Type B pancreatic cell (in vitro differentiated cells): ENCODE measurements around the gene COX20. TPM values are rescaled to one million over a fixed set of nuclear protein-coding genes. Genes with fewer than 3 reads are reported as not detected.

Experiments
- DNase-seq: peaks from one replicate; pipeline ENCODE4 v3.0.0; 2021; ENCODE audit warnings: mixed read lengths; ENCODE audit not compliant: unreplicated experiment; ENCODE audit errors: extremely low spot score
- H3K27ac Mint-ChIP-seq: 2 replicates; pipeline ENCODE4 v1.8.0; 2021; ENCODE audit warnings: mild to moderate bottlenecking, mixed read lengths
- H3K27me3 Mint-ChIP-seq: 2 replicates; pipeline ENCODE4 v1.8.0; 2021; ENCODE audit warnings: mixed read lengths
- H3K36me3 Mint-ChIP-seq: 2 replicates; pipeline ENCODE4 v1.8.0; 2021; ENCODE audit warnings: mixed read lengths
- H3K4me1 Mint-ChIP-seq: one replicate; pipeline ENCODE4 v1.8.0; 2021; ENCODE audit warnings: mixed read lengths; ENCODE audit not compliant: unreplicated experiment
- H3K4me3 Mint-ChIP-seq: 2 replicates; pipeline ENCODE4 v1.8.0; 2021; ENCODE audit warnings: mild to moderate bottlenecking, mixed read lengths
- H3K9me3 Mint-ChIP-seq: 2 replicates; pipeline ENCODE4 v1.8.0; 2021; ENCODE audit warnings: mixed read lengths
- total RNA-seq: library from RNA; stranded (reverse); gene quantifications from 2 replicates; pipeline ENCODE4 v1.2.1, GENCODE V29; 2021; ENCODE audit warnings: low replicate concordance
- TF ChIP-seq, protein P1 (sequence below): fragments of 200-600 bp; sonication (generic); conservative IDR thresholded peaks from 2 replicates; pipeline ENCODE4 v1.5.0; 2021; ENCODE audit warnings: antibody characterized with exemption, mild to moderate bottlenecking

The COX20 gene
- total RNA-seq, 1 donor from 2014 or later = 22.7 TPM

DNA sequence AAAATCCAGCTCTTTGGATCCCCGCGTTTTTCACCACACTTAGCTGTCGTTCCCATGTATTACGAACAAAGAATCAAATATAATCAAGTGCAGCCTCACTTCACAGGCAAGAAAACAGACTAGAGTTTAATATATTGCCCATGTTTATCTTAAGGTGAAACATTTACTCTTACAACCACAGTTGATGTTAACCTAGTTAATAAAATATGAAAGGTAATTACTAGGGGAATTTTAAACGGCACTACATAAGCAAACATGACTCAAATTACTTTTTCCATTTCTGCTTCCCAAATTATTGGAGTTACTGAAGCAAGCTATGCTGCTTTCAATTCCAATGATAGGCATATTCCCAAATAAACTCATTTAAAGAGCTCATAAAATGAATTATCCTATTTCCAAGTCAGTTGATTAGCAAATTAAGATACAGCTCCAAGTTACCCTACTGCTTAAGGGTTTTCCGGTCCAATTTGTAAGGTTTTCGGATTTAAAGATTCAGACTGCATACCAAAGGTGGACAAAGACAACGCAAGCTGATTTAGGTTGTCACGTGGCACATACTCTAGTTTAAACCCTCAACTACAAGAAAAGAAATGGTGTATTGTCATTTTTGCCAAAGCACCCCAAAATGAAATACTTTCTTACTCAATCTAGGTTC lies 5.9 kb downstream of the COX20 start:
- no peak for DNase-seq
- Mint-ChIP-seq H3K27ac (peak overlapping the region; percentile 30), H3K4me3 (no peak overlapping the region), H3K36me3 (peaks cover 42% of the 10 kb centered on the region), H3K4me1 (peaks cover 32% of the 10 kb centered on the region), H3K27me3 (no peaks in the 10 kb centered on the region), H3K9me3 (no peaks in the 10 kb centered on the region)
- TF ChIP-seq, protein P1, sequence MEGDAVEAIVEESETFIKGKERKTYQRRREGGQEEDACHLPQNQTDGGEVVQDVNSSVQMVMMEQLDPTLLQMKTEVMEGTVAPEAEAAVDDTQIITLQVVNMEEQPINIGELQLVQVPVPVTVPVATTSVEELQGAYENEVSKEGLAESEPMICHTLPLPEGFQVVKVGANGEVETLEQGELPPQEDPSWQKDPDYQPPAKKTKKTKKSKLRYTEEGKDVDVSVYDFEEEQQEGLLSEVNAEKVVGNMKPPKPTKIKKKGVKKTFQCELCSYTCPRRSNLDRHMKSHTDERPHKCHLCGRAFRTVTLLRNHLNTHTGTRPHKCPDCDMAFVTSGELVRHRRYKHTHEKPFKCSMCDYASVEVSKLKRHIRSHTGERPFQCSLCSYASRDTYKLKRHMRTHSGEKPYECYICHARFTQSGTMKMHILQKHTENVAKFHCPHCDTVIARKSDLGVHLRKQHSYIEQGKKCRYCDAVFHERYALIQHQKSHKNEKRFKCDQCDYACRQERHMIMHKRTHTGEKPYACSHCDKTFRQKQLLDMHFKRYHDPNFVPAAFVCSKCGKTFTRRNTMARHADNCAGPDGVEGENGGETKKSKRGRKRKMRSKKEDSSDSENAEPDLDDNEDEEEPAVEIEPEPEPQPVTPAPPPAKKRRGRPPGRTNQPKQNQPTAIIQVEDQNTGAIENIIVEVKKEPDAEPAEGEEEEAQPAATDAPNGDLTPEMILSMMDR = no peak

DNA sequence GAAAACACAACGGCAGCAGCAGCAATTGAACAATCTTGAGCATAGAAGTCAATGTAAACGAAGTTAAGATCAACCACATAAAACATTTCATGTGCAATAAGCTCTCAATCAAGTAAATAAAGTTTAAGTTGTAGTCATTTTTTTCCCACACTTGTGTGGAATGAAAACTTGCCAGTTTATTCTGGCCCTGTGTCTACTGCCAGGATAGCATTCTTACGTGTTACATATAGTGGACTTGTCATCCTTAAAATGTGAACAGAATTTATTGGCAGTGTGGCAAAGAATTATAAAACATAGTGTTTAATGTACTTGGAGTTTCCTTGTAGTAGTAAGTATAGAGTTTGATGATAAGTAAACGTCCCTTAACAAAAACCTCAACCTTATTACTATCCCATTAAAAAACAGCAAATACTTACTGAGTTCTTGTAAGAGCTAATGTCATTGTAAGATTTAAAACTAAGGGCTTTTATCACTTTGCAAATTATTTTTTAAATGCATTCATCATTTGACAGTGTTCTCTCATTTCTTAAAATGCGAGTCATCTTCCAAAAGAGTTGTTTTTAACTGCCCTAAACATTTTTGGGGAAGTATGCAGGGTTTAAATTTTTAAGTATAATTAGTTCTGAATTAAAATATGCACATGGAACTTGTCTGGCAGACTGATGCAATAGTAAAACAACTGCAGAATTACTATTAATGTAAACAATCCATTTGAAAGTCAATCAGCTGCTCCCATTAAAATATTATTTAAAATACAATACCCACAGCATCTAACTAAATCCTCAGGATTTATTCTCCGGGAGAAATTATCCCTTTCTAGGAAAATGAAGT lies 7.9 kb downstream of the COX20 start:
- Mint-ChIP-seq H3K27ac (no peak overlapping the region), H3K9me3 (no peaks in the 10 kb centered on the region), H3K27me3 (no peaks in the 10 kb centered on the region), H3K4me1 (peaks cover 16% of the 10 kb centered on the region), H3K36me3 (peaks cover 42% of the 10 kb centered on the region), H3K4me3 (no peak overlapping the region)
- DNase-seq = no peak
- TF ChIP-seq, protein P1 = no peak

DNA sequence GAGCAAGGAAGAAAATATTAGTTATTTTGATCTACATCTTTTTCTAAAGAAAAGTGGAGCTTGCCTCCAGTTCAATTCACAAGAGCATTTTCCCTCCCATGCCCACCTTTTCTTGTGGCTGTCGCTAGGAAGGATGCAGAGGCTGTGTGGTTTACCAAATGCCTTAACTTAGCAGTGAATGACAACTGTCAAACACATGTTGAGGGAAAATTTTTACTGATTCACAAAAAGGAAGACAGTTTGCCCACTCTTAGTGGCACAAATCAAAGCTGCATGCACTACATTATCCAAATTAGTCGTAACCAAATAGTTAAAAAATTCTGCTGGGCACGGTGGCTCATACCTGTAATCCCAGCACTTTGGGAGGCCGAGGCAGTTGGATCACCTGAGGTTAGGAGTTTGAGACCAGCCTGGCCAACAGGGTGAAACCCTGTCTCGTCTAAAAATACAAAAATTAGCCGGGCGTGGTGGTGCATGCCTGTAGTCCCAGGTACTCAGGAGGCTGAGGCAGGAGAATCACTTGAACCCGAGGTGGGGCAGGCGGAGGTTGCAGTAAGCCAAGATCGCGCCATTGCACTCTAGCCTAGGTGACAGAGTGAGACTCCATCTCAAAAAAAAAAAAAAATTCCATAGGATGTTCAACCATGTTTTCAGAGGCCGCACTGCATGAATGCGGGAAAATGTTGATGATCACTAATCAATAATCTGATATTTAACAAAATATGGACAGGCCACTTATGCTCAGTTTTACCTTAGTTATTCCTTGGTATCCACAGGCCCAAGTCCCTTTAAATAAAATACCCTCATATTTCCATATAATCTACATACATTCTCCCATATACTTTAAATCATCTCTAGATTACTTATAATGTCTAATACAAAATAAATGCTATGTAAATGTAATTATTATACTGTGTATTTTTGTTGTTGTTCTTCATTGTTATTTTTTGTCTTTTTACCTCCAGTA lies 9.0 kb downstream of the COX20 start:
- Mint-ChIP-seq H3K27me3 (no peaks in the 10 kb centered on the region), H3K4me1 (peaks cover 9% of the 10 kb centered on the region), H3K9me3 (no peaks in the 10 kb centered on the region), H3K27ac (peak overlapping the region; percentile 41), H3K36me3 (peaks cover 47% of the 10 kb centered on the region), H3K4me3 (no peak overlapping the region)
- no peak for DNase-seq
- TF ChIP-seq, protein P1 = no peak

DNA sequence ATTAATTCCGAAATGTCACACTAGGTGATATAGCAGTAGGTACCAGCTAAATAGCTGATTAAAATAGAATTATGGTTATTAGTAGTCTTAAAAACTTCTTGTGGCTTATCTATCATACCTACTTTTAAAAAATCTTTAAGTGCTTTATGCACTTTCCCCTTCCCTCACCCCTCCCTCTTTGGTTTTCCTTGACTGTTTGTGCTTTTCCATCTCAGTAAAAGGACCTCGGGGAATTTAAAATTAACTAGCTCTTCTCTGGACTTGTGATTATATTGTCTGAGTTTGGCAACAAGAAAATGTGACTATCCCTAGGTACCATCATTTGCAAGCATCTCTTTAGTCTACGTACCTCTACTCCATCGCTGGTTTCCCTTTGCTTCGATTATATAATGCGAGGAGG lies 11.2 kb downstream of the COX20 start:
- no peak for DNase-seq
- Mint-ChIP-seq H3K4me3 (no peak overlapping the region), H3K9me3 (no peaks in the 10 kb centered on the region), H3K36me3 (peaks cover 36% of the 10 kb centered on the region), H3K27me3 (no peaks in the 10 kb centered on the region), H3K27ac (no peak overlapping the region), H3K4me1 (no peaks in the 10 kb centered on the region)
- TF ChIP-seq, protein P1 = no peak

DNA sequence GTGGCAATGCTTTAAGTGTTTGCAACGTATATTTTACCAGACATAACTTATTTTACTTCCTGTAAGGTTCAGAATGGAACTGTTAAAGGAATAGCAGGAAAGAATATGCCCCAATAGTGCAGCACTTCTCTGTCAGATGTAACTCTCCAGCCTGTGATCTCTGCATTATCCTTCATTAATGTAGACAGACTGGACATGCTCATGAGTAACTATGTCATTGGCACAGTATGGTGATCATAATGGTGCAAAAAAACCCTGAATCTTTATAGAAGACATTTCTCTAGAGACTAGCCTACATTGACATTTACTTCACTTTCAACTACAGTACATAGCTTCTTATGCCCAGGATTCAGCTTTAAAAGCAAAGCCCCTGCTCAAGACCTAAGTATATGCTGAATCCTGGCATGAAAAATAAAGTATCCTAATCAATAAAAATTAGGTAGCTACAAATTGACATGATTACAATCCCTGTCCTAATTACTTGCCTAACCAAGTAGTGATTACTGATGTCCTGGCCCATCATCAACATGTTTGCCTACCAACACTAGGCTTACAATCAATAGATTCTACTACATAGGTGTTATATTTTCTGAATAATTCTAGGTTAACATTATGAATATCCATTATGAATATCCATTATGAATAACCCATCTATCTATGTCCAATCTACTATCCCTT lies 13.9 kb downstream of the COX20 start:
- no peak for DNase-seq
- Mint-ChIP-seq H3K36me3 (peaks cover 47% of the 10 kb centered on the region), H3K4me1 (no peaks in the 10 kb centered on the region), H3K9me3 (no peaks in the 10 kb centered on the region), H3K27me3 (no peaks in the 10 kb centered on the region), H3K4me3 (no peak overlapping the region), H3K27ac (no peak overlapping the region)
- TF ChIP-seq, protein P1 = no peak
